HepG2 (cell line): ENCODE measurements around the gene SLC19A1. TPM values are rescaled to one million over a fixed set of nuclear protein-coding genes. Genes with fewer than 3 reads are reported as not detected.

Experiments
- BCLAF1 ChIP-seq: fragments of 450-650 bp; IDR thresholded peaks from 2 replicates; pipeline ENCODE4 v1.6.1; 2017; ENCODE audit warnings: mild to moderate bottlenecking
- BHLHE40 ChIP-seq: IDR thresholded peaks from 2 replicates; pipeline ENCODE4 v1.6.1; 2011; ENCODE audit warnings: low read length, improper control_type of control experiment
- CHCHD3 ChIP-seq: sonication (generic); formaldehyde crosslinking; IDR thresholded peaks from 2 replicates; pipeline ENCODE4 v1.8.0; 2022; ENCODE audit warnings: mild to moderate bottlenecking, missing genetic modification reagents, moderate library complexity
- ERF ChIP-seq: IDR thresholded peaks from 2 replicates; pipeline ENCODE4 v1.6.1; 2018; ENCODE audit warnings: missing biosample characterization, missing genetic modification reagents
- HNF4G ChIP-seq, 2 experiments: sonication (generic) in 1 of 2; formaldehyde crosslinking in 1 of 2; IDR thresholded peaks; 2 replicates each; pipeline versions ENCODE4 v1.4.0 to v1.6.1; 2011 to 2020; ENCODE audit warnings: borderline replicate concordance in 2 of 2, low read depth in 2 of 2, mild to moderate bottlenecking in 2 of 2, low read length in 1 of 2, missing genetic modification reagents in 1 of 2, moderate library complexity in 1 of 2
- KAT2B ChIP-seq: fragments of 150-350 bp; IDR thresholded peaks from 2 replicates; pipeline ENCODE4 v1.6.1; 2014; ENCODE audit warnings: low read depth, low read length, borderline replicate concordance
- KLF9 ChIP-seq: IDR thresholded peaks from 2 replicates; pipeline ENCODE4 v1.6.1; 2016; ENCODE audit warnings: low read depth
- MED1 ChIP-seq: sonication (generic); formaldehyde crosslinking; IDR thresholded peaks from 2 replicates; pipeline ENCODE4 v1.4.0; 2020; ENCODE audit warnings: missing genetic modification reagents
- MYC ChIP-seq: sonication (generic); formaldehyde crosslinking; IDR thresholded peaks from 2 replicates; pipeline ENCODE4 v1.9.0; 2021; ENCODE audit warnings: missing genetic modification reagents, borderline replicate concordance
- NCOA5 ChIP-seq: sonication (generic); formaldehyde crosslinking; IDR thresholded peaks from 2 replicates; pipeline ENCODE4 v1.4.0; 2020; ENCODE audit warnings: missing genetic modification reagents
- PRDM10 ChIP-seq: sonication (generic); formaldehyde crosslinking; IDR thresholded peaks from 2 replicates; pipeline ENCODE4 v1.4.0; 2020; ENCODE audit warnings: low read depth, missing genetic modification reagents
- SMC3 ChIP-seq: IDR thresholded peaks from 2 replicates; pipeline ENCODE4 v1.6.1; 2011; ENCODE audit warnings: low read length, improper control_type of control experiment
- ZNF549 ChIP-seq: sonication (generic); formaldehyde crosslinking; IDR thresholded peaks from 2 replicates; pipeline ENCODE4 v1.5.0; 2020; ENCODE audit warnings: missing genetic modification reagents
- ZNF574 ChIP-seq: sonication (generic); formaldehyde crosslinking; IDR thresholded peaks from 2 replicates; pipeline ENCODE4 v1.4.0; 2020; ENCODE audit warnings: missing genetic modification reagents
- ZNF619 ChIP-seq: sonication (generic); formaldehyde crosslinking; IDR thresholded peaks from 2 replicates; pipeline ENCODE4 v1.4.0; 2020; ENCODE audit warnings: mild to moderate bottlenecking, missing genetic modification reagents
- ZNF674 ChIP-seq: sonication (generic); formaldehyde crosslinking; IDR thresholded peaks from 2 replicates; pipeline ENCODE4 v1.5.0; 2020; ENCODE audit warnings: low read depth, mild to moderate bottlenecking, missing genetic modification reagents
- polyA plus RNA-seq, 8 experiments: library from polyadenylated mRNA; depleted of rRNA in 3 of 8; stranded (reverse) in 7 of 8; unstranded in 1 of 8; fragments of >200 nt; fragmentation: Illumina TruSeq in 4 of 8; extraction: Trizol in 4 of 8; gene quantifications; 2 replicates each; pipeline versions ENCODE4 v1.2.1 to v1.2.3, GENCODE V29; 2011 to 2016; ENCODE audit warnings: low read depth in 4 of 8, missing spikeins in 1 of 8, mixed read lengths in 1 of 8; ENCODE audit not compliant: insufficient read depth in 1 of 8
- total RNA-seq, 5 experiments: library from RNA; depleted of rRNA; stranded (reverse); fragments of >200 nt; fragmentation: Illumina TruSeq; extraction: Trizol; gene quantifications; 2 replicates each; pipeline ENCODE4 v1.2.3, GENCODE V29; 2016; ENCODE audit warnings: low read depth in 1 of 5
- TF ChIP-seq, protein P1 (sequence below): sonication (generic); formaldehyde crosslinking; IDR thresholded peaks from 2 replicates; pipeline ENCODE4 v1.4.0; 2020; ENCODE audit warnings: missing genetic modification reagents

SLC19A1 gene
- total and polyA plus RNA-seq, 2 of the 13 experiments (the other 11 are each of a cell fraction or from before 2014, with no cell fraction given) = 21.8 to 23.0 TPM

DNA sequence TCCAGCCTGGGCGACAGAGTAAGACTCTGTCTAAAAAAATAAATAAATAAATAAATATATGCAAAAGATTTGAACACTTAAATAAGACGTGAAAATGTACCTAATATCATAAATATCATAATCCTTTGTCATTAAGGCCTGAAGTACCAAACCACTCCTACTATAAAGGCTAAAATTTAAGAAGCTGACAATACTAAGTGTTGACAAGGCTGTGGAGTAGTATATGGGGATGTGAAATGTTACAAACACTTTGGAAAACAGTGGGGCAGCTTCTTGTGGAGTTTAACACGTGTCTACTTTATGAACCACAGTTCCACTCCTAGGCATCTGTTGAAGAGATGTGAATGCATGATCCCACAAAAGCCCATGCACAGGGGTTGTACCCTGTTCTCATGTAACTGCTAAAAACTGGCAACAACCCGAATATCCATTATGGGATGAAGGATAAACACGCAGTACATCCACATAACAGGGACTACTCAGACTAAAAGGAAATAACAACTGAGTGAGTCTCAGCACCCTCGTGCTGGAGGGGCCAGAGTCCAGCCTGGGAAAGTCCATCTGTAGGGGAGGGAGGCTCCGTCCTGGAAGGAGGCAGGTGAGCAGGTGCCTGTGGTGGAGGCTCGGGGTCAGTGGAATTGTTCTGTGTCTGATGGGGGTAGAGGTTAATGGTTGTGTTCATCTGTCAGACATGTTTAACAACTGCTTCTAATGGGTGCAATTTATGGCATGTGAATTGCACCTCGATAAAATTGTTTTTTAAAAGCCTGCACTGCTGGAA is 6.7 kb upstream of the SLC19A1 start (continued):
- TF ChIP-seq ZNF574 (CRISPR knock-in tag) (no peak), CHCHD3 (CRISPR knock-in tag) (no peak), ZNF549 (CRISPR knock-in tag) (no peak), MED1 (CRISPR knock-in tag) (0 out of 2 replicates have a peak, but pooled peaks have one; percentile 35), BCLAF1 (no peak), KAT2B (no peak), SMC3 (no peak), ZNF674 (CRISPR knock-in tag) (no peak), BHLHE40 (peak; percentile 70), NCOA5 (CRISPR knock-in tag) (no peak), ZNF619 (CRISPR knock-in tag) (no peak), HNF4G (IDR thresholded peaks at IDR 0.05; ENCODE audit: borderline replicate concordance, low read depth, low read length) (peak; percentile 38; the same call in 1 of the 2 replicates), HNF4G (CRISPR knock-in tag; IDR thresholded peaks at IDR 0.05; ENCODE audit: borderline replicate concordance, low read depth) (peak; percentile 47; the same call in 1 of the 2 replicates), KLF9 (CRISPR knock-in tag) (no peak), ERF (CRISPR knock-in tag) (peak; percentile 31; the same call in 1 of the 2 replicates), PRDM10 (CRISPR knock-in tag) (peak; percentile 98), MYC (CRISPR knock-in tag) (no peak)
- TF ChIP-seq, protein P1, sequence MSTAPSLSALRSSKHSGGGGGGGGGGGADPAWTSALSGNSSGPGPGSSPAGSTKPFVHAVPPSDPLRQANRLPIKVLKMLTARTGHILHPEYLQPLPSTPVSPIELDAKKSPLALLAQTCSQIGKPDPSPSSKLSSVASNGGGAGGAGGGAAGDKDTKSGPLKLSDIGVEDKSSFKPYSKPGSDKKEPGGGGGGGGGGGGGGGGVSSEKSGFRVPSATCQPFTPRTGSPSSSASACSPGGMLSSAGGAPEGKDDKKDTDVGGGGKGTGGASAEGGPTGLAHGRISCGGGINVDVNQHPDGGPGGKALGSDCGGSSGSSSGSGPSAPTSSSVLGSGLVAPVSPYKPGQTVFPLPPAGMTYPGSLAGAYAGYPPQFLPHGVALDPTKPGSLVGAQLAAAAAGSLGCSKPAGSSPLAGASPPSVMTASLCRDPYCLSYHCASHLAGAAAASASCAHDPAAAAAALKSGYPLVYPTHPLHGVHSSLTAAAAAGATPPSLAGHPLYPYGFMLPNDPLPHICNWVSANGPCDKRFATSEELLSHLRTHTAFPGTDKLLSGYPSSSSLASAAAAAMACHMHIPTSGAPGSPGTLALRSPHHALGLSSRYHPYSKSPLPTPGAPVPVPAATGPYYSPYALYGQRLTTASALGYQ (CRISPR knock-in tag) = no peak
